Panc1 (cell line): ENCODE measurements around the gene PRELID3B. TPM values are rescaled to one million over a fixed set of nuclear protein-coding genes. Genes with fewer than 3 reads are reported as not detected.

Experiments
- ATAC-seq: fragments of 200-7000 bp; cut with Tn5 transposase; 2 replicates; pipeline ENCODE4 v1.9.1; 2020; ENCODE audit warnings: mild to moderate bottlenecking, moderate library complexity
- BruUV-seq: library from RNA; stranded (reverse); fragments of 400-500 nt; replicated peaks from 2 replicates; lab custom pipeline; 2021; lab: Mats Ljungman, UMichigan
- CTCF ChIA-PET: fragments of 300-600 bp; sonication (Branson Sonifier 250); formaldehyde crosslinking; loops from one replicate; lab custom pipeline; 2022; ENCODE audit warnings: antibody characterized with exemption; lab: Charles Lee
- POLR2A ChIA-PET: fragments of 300-600 bp; sonication (Branson Sonifier 250); formaldehyde crosslinking; loops from one replicate; lab custom pipeline; 2022; ENCODE audit warnings: antibody characterized with exemption; lab: Charles Lee
- DNase-seq: peaks from one replicate; pipeline ENCODE4 v3.0.0-alpha.2; 2010; ENCODE audit warnings: low read depth, low spot score
- H3K27ac ChIP-seq: 2 replicates; pipeline ENCODE4 v1.5.1; 2011; ENCODE audit warnings: mild to moderate bottlenecking, low read length, inconsistent platforms
- H3K27me3 ChIP-seq: fragments of 200-500 bp; sonication (Bioruptor generic); 2 replicates; pipeline ENCODE4 v1.6.0; 2014; ENCODE audit warnings: low read length, inconsistent platforms; ENCODE audit not compliant: control insufficient read depth, insufficient read depth
- H3K36me3 ChIP-seq: fragments of 200-500 bp; sonication (Bioruptor generic); 2 replicates; pipeline ENCODE4 v1.5.1; 2014; ENCODE audit warnings: inconsistent platforms, mild to moderate bottlenecking, low read length, moderate library complexity; ENCODE audit not compliant: control insufficient read depth, insufficient read depth
- H3K4me1 ChIP-seq: 2 replicates; pipeline ENCODE4 v1.5.1; 2011; ENCODE audit warnings: inconsistent platforms, mild to moderate bottlenecking, low read length, moderate library complexity; ENCODE audit not compliant: control insufficient read depth, insufficient read depth
- H3K4me3 ChIP-seq, 2 experiments: 2 replicates each; pipeline ENCODE4 v1.5.1; 2011 to 2012; ENCODE audit warnings: low read depth in 2 of 2, low read length in 2 of 2, mild to moderate bottlenecking in 2 of 2, inconsistent platforms in 1 of 2, moderate library complexity in 1 of 2
- H3K9me3 ChIP-seq: fragments of 200-500 bp; sonication (Bioruptor generic); 2 replicates; pipeline ENCODE4 v1.5.1; 2014; ENCODE audit warnings: low read depth, mild to moderate bottlenecking, inconsistent platforms, low read length, moderate library complexity; ENCODE audit not compliant: control insufficient read depth, insufficient read depth
- POLR2AphosphoS5 ChIP-seq: IDR thresholded peaks from 2 replicates; pipeline ENCODE4 v1.6.1; 2012; ENCODE audit warnings: mild to moderate bottlenecking, low read depth, low read length, moderate library complexity
- SIN3A ChIP-seq: IDR thresholded peaks from 2 replicates; pipeline ENCODE4 v1.6.1; 2012; ENCODE audit warnings: low read depth, mild to moderate bottlenecking, low read length, moderate library complexity, borderline replicate concordance; ENCODE audit not compliant: insufficient read depth
- TCF7L2 ChIP-seq: IDR thresholded peaks from 2 replicates; pipeline ENCODE4 v1.6.1; 2011; ENCODE audit warnings: mild to moderate bottlenecking, low read depth, low read length, inconsistent platforms
- in situ Hi-C: cut with HindIII; loops from 2 replicates; pipeline ENCODE4 v1.10.0; 2016; ENCODE audit warnings: low sequenced_read_pairs, low pct_unique_long_range_greater_than_20kb
- intact Hi-C: fragments of 100-400 bp; cut with micrococcal nuclease; formaldehyde crosslinking; loops from one replicate; pipeline ENCODE4 v1.10.0; 2022; ENCODE audit not compliant: unreplicated experiment
- total RNA-seq: library from RNA; stranded (reverse); gene quantifications from one replicate; pipeline ENCODE4 v1.2.1, GENCODE V29; 2021; ENCODE audit not compliant: unreplicated experiment
- TF ChIP-seq, protein P1 (sequence below), 2 experiments: IDR thresholded peaks; 2 replicates each; pipeline ENCODE4 v1.6.1; 2011 to 2012; ENCODE audit warnings: low read depth in 2 of 2, control low read depth in 1 of 2, low read length in 1 of 2, mild to moderate bottlenecking in 1 of 2, moderate library complexity in 1 of 2; ENCODE audit not compliant: insufficient read depth in 1 of 2
- TF ChIP-seq, protein P2 (sequence below): fragments of 450-650 bp; IDR thresholded peaks from 2 replicates; pipeline ENCODE4 v1.5.1; 2017; ENCODE audit warnings: mild to moderate bottlenecking

Gene PRELID3B
- total RNA-seq, 1 experiment from 2014 or later: 131 TPM

DNA sequence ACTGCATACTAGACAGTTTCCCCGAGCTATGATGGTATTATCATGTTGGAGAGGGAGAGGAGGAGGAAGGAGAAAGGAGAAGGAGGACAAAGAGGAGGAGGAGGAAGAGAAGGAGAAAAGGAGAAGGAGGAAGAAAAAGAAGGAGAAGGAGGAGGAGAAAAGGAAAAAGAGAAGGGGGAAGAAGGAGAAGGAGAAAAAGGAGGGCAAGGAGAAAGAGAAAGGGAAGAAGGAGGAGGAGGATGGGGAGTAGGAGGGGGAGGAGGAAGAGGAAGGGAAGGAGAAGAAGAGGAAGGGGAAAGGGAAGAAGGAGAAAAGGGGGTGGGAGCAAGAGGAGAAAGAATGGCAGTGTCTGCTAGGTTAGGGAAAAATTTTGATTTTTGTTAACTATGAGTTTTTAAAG, 35.1 kb upstream of the PRELID3B start:
- in situ Hi-C loops (no loop called here), intact Hi-C loops (no loop called here)
- H3K9me3 ChIP-seq: no peaks in the 10 kb centered on the region
- H3K27ac ChIP-seq: no peak overlapping the region
- ATAC-seq (no peak), DNase-seq (no peak)
- H3K4me1 ChIP-seq: no peaks in the 10 kb centered on the region
- POLR2A ChIA-PET: no interaction called here
- H3K4me3 ChIP-seq: no peak overlapping the region
- no TSS peak for BruUV-seq
- TF ChIP-seq SIN3A (no peak), POLR2AphosphoS5 (no peak), TCF7L2 (no peak)
- TF ChIP-seq, protein P1, sequence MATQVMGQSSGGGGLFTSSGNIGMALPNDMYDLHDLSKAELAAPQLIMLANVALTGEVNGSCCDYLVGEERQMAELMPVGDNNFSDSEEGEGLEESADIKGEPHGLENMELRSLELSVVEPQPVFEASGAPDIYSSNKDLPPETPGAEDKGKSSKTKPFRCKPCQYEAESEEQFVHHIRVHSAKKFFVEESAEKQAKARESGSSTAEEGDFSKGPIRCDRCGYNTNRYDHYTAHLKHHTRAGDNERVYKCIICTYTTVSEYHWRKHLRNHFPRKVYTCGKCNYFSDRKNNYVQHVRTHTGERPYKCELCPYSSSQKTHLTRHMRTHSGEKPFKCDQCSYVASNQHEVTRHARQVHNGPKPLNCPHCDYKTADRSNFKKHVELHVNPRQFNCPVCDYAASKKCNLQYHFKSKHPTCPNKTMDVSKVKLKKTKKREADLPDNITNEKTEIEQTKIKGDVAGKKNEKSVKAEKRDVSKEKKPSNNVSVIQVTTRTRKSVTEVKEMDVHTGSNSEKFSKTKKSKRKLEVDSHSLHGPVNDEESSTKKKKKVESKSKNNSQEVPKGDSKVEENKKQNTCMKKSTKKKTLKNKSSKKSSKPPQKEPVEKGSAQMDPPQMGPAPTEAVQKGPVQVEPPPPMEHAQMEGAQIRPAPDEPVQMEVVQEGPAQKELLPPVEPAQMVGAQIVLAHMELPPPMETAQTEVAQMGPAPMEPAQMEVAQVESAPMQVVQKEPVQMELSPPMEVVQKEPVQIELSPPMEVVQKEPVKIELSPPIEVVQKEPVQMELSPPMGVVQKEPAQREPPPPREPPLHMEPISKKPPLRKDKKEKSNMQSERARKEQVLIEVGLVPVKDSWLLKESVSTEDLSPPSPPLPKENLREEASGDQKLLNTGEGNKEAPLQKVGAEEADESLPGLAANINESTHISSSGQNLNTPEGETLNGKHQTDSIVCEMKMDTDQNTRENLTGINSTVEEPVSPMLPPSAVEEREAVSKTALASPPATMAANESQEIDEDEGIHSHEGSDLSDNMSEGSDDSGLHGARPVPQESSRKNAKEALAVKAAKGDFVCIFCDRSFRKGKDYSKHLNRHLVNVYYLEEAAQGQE (IDR thresholded peaks at IDR 0.05; ENCODE audit: insufficient read depth in 1 of 2, low read depth in 2 of 2, low read length in 1 of 2): no peak
- TF ChIP-seq, protein P2, sequence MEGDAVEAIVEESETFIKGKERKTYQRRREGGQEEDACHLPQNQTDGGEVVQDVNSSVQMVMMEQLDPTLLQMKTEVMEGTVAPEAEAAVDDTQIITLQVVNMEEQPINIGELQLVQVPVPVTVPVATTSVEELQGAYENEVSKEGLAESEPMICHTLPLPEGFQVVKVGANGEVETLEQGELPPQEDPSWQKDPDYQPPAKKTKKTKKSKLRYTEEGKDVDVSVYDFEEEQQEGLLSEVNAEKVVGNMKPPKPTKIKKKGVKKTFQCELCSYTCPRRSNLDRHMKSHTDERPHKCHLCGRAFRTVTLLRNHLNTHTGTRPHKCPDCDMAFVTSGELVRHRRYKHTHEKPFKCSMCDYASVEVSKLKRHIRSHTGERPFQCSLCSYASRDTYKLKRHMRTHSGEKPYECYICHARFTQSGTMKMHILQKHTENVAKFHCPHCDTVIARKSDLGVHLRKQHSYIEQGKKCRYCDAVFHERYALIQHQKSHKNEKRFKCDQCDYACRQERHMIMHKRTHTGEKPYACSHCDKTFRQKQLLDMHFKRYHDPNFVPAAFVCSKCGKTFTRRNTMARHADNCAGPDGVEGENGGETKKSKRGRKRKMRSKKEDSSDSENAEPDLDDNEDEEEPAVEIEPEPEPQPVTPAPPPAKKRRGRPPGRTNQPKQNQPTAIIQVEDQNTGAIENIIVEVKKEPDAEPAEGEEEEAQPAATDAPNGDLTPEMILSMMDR: no peak
- H3K36me3 ChIP-seq: no peaks in the 10 kb centered on the region
- CTCF ChIA-PET: no interaction called here
- H3K27me3 ChIP-seq: peaks cover 27% of the 10 kb centered on the region

DNA sequence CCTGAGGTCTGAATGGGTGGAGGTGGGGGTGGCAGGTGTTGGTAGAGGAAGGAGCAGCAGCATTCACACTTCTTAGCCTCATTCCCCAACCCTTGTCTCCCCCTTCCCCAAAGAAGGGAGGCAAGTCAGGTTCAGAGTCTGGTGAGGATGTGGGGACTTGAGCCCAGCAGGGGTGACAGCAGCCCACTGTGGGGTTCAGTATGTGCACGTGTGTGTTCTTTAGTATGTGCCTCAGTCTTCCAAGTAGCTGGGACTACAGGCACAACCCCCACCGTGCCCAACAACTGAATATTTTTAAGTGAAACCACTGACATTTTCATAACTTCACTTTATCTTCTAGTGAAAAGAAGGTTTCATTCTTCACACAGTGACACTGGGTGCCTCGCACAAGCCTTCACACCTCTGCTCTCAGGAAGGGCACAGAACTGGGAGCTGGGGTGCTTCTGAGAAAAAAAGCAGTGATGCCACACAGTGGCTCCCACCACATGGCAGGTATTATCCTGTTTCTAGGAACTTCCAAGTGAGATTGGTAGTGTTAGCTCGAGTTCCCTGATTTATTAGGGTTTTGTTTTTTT, 33.4 kb upstream of the PRELID3B start:
- Histone ChIP-seq H3K27ac (no peak overlapping the region), H3K9me3 (no peaks in the 10 kb centered on the region), H3K36me3 (no peaks in the 10 kb centered on the region), H3K4me1 (no peaks in the 10 kb centered on the region), H3K4me3 (no peak overlapping the region), H3K27me3 (peaks cover 30% of the 10 kb centered on the region)
- ATAC-seq (no peak), DNase-seq (no peak)
- no peak for TF ChIP-seq SIN3A
- TF ChIP-seq POLR2AphosphoS5: no peak
- CTCF ChIA-PET: interaction anchor here (0.6 kb wide), 1 partner anchor 797 kb away, joined by 6 read pairs; no protein-coding TSS in a partner anchor
- POLR2A ChIA-PET: no interaction called here
- intact Hi-C loops (no loop called here), in situ Hi-C loops (no loop called here)
- no TSS peak for BruUV-seq

DNA sequence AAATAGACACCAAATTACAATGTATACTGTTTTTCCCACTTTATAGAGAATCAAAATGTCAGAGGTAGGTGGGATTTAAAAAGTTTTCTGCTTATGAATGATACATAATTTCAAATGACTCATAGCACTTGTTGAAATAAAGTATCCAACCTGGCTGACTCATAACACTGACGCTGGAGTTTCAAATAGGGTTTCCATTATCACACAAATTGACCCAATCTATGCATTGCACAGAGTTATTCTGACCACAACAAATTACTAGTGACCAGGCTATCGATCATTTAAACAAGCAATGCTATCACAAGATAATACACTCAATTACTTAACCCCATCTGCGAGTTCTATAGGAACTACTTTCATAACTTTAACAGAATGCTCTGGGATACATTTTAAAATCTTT, 31.9 kb upstream of the PRELID3B start:
- Histone ChIP-seq H3K36me3 (no peaks in the 10 kb centered on the region), H3K4me1 (no peaks in the 10 kb centered on the region), H3K9me3 (no peaks in the 10 kb centered on the region), H3K27ac (no peak overlapping the region), H3K27me3 (peaks cover 35% of the 10 kb centered on the region), H3K4me3 (no peak overlapping the region)
- in situ Hi-C loops: no loop called here
- no TSS peak for BruUV-seq
- ATAC-seq (no peak), DNase-seq (no peak)
- intact Hi-C loops: no loop called here
- POLR2A ChIA-PET: no interaction called here
- CTCF ChIA-PET: no interaction called here
- TF ChIP-seq, protein P1 (IDR thresholded peaks at IDR 0.05; ENCODE audit: insufficient read depth in 1 of 2, low read depth in 2 of 2, low read length in 1 of 2): no peak
- no peak for TF ChIP-seq TCF7L2
- no peak for TF ChIP-seq POLR2AphosphoS5
- TF ChIP-seq, protein P2: no peak
- TF ChIP-seq SIN3A: no peak
